ENCODE results near the gene CACNA2D4. TPM values are rescaled to one million over a fixed set of nuclear protein-coding genes. Genes with fewer than 3 reads are reported as not detected.

CACNA2D4 gene
- total RNA-seq, 4 donors from 2014 or later: 0.84 to 3.8 (median 3.4) TPM

- Histone ChIP-seq H3K27ac (replicated peaks in 1 of 4) (no peak overlapping the region), H3K27me3 (peaks cover 0 to 77% (median 23%) of the 10 kb centered on the region in 4 donors), H3K9me3 (no peaks in the 10 kb centered on the region), H3K36me3 (no peaks in the 10 kb centered on the region), H3K4me3 (no peak overlapping the region), H3K4me1 (peaks cover 0 to 16% (median 8%) of the 10 kb centered on the region in 4 donors)
- intact Hi-C loops (cut with DNase I): no loop called here
- TF ChIP-seq, protein P1, sequence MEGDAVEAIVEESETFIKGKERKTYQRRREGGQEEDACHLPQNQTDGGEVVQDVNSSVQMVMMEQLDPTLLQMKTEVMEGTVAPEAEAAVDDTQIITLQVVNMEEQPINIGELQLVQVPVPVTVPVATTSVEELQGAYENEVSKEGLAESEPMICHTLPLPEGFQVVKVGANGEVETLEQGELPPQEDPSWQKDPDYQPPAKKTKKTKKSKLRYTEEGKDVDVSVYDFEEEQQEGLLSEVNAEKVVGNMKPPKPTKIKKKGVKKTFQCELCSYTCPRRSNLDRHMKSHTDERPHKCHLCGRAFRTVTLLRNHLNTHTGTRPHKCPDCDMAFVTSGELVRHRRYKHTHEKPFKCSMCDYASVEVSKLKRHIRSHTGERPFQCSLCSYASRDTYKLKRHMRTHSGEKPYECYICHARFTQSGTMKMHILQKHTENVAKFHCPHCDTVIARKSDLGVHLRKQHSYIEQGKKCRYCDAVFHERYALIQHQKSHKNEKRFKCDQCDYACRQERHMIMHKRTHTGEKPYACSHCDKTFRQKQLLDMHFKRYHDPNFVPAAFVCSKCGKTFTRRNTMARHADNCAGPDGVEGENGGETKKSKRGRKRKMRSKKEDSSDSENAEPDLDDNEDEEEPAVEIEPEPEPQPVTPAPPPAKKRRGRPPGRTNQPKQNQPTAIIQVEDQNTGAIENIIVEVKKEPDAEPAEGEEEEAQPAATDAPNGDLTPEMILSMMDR (IDR thresholded peaks at IDR 0.05): no peak
- TF ChIP-seq POLR2A (IDR thresholded peaks at IDR 0.05; ENCODE audit: low read depth) (no peak), EP300 (IDR thresholded peaks at IDR 0.05) (no peak), POLR2AphosphoS5 (IDR thresholded peaks at IDR 0.05) (no peak)
- no peak for DNase-seq (ENCODE audit: extremely low spot score)
- no CpG with 5 or more reads among the region's 12 CpGs for WGBS
Measured at GRCh38 chr12:1821805-1822204, 96.6 kb downstream of the CACNA2D4 start.

GRCh38 chr12:1820896-1821291 lies 97.6 kb downstream of the CACNA2D4 start:
- intact Hi-C loops (cut with DNase I): no loop called here
- no peak overlapping the region for H3K4me3 ChIP-seq
- H3K27me3 ChIP-seq: peaks cover 0 to 72% (median 23%) of the 10 kb centered on the region in 4 donors
- TF ChIP-seq POLR2A (IDR thresholded peaks at IDR 0.05; ENCODE audit: low read depth) (no peak), POLR2AphosphoS5 (IDR thresholded peaks at IDR 0.05) (no peak), EP300 (IDR thresholded peaks at IDR 0.05) (no peak)
- TF ChIP-seq, protein P1 (IDR thresholded peaks at IDR 0.05): no peak
- WGBS: 80% methylated on average over 11 of the region's 11 CpGs
- no peak overlapping the region for H3K27ac ChIP-seq (replicated peaks in 1 of 4)
- peaks cover 0 to 16% (median 8%) of the 10 kb centered on the region in 4 donors for H3K4me1 ChIP-seq
- no peaks in the 10 kb centered on the region for H3K36me3 ChIP-seq
- no peak for DNase-seq (ENCODE audit: extremely low spot score)
- H3K9me3 ChIP-seq: no peaks in the 10 kb centered on the region

- TF ChIP-seq EP300 (IDR thresholded peaks at IDR 0.05): no peak
- no peak for TF ChIP-seq POLR2AphosphoS5 (IDR thresholded peaks at IDR 0.05)
- TF ChIP-seq POLR2A (IDR thresholded peaks at IDR 0.05; ENCODE audit: low read depth): no peak
- TF ChIP-seq, protein P1 (IDR thresholded peaks at IDR 0.05): no peak
Measured at GRCh38 chr12:1820191-1820895, 98.1 kb downstream of the CACNA2D4 start, which contains the start of gene LRTM2. Gene LRTM2 (plus strand): TSS chr12:1820565. CDS start chr12:1828149, 7,584 bp downstream.

DNA sequence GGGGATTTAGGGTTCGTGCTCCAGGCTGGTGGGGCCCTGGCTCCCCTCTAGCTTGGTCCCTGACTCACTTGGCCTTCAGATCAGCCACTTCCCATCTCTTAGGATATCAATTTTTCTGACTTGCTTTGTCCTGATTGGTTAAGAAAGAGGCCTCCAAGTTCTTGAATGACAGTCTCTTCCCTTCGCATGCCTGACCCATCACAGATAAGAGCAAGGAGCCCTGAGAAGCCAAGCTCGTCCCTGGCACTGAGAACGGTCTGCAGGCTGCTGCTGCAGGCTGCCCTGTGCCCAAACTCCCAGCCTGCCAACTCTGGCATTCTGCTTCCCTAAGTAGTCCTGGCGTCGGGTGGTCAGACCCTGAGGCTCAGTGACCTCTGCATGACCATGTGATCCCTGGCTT lies 98.9 kb downstream of the CACNA2D4 start:
- Histone ChIP-seq H3K27me3 (peaks cover 0 to 61% (median 23%) of the 10 kb centered on the region in 4 donors), H3K27ac (replicated peaks in 1 of 4) (no peak overlapping the region), H3K4me3 (no peak overlapping the region), H3K36me3 (no peaks in the 10 kb centered on the region), H3K4me1 (peaks cover 0 to 16% (median 8%) of the 10 kb centered on the region in 4 donors), H3K9me3 (no peaks in the 10 kb centered on the region)
- no peak for DNase-seq (ENCODE audit: extremely low spot score)
- 67% methylated on average over 6 of the region's 6 CpGs for WGBS
- TF ChIP-seq POLR2A (IDR thresholded peaks at IDR 0.05; ENCODE audit: low read depth): no peak
- TF ChIP-seq POLR2AphosphoS5 (IDR thresholded peaks at IDR 0.05): no peak
- no peak for TF ChIP-seq EP300 (IDR thresholded peaks at IDR 0.05)
- TF ChIP-seq, protein P1 (IDR thresholded peaks at IDR 0.05): no peak
- intact Hi-C loops (cut with DNase I): no loop called here

More at GRCh38 chr12:1820191-1820895, 98.1 kb downstream of the CACNA2D4 start, which contains the start of gene LRTM2:
- no peaks in the 10 kb centered on the region for H3K36me3 ChIP-seq
- no peaks in the 10 kb centered on the region for H3K9me3 ChIP-seq
- WGBS: 11% methylated on average over 33 of the region's 34 CpGs
- no peak within 1 kb of the TSS for H3K27ac ChIP-seq (replicated peaks in 1 of 4)
- H3K27me3 ChIP-seq: peaks cover 0 to 69% (median 23%) of the 10 kb centered on the region in 4 donors
- no peak within 1 kb of the TSS for H3K4me3 ChIP-seq
- no peak for DNase-seq (ENCODE audit: extremely low spot score)
- peaks cover 0 to 16% (median 8%) of the 10 kb centered on the region in 4 donors for H3K4me1 ChIP-seq
- intact Hi-C loops (cut with DNase I): no loop called here

Measured in esophagus muscularis mucosa (tissue), 4 donors.